ENCODE results near the gene LINGO1. TPM values are rescaled to one million over a fixed set of nuclear protein-coding genes. Genes with fewer than 3 reads are reported as not detected.

LINGO1 gene
- total RNA-seq, 2 experiments from 2014 or later: not detected

DNA sequence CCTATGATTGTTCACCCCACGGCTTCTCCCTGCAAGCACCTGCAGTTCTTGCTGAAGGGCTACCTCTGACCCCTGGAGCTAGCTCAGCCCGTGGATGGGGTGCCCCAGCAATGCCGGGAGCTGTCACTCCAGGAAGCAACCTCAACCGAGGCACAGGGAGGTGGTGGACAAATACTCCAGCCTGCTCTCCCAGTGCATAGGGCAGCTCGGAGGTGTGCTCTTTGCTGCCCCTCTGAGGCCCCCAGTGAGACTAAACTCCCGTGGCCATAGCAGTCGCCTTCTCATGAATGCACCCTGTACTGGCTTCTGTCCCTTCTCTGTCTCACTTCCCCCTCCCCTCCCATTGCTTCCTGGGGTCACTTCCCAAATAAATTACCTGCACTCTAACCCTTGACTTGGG is 48.5 kb downstream of the LINGO1 start:
- intact Hi-C loops (cut with micrococcal nuclease): no loop called here
- Mint-ChIP-seq H3K27me3 (no peaks in the 10 kb centered on the region), H3K9me3 (no peaks in the 10 kb centered on the region), H3K27ac (no peak overlapping the region), H3K4me1 (ENCODE audit: low read depth) (no peaks in the 10 kb centered on the region), H3K36me3 (ENCODE audit: low read depth) (no peaks in the 10 kb centered on the region), H3K4me3 (no peak overlapping the region)
- ATAC-seq: no peak
- TF ChIP-seq, protein P1, sequence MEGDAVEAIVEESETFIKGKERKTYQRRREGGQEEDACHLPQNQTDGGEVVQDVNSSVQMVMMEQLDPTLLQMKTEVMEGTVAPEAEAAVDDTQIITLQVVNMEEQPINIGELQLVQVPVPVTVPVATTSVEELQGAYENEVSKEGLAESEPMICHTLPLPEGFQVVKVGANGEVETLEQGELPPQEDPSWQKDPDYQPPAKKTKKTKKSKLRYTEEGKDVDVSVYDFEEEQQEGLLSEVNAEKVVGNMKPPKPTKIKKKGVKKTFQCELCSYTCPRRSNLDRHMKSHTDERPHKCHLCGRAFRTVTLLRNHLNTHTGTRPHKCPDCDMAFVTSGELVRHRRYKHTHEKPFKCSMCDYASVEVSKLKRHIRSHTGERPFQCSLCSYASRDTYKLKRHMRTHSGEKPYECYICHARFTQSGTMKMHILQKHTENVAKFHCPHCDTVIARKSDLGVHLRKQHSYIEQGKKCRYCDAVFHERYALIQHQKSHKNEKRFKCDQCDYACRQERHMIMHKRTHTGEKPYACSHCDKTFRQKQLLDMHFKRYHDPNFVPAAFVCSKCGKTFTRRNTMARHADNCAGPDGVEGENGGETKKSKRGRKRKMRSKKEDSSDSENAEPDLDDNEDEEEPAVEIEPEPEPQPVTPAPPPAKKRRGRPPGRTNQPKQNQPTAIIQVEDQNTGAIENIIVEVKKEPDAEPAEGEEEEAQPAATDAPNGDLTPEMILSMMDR (IDR thresholded peaks at IDR 0.05): no peak
- ChIA-PET CTCF (interaction anchor here (0.7 to 1.4 kb wide), 3 partner anchors 9 to 41 kb away, joined by 3 read pairs; no protein-coding TSS in a partner anchor), POLR2A (no interaction called here)
- DNase-seq: no peak

DNA sequence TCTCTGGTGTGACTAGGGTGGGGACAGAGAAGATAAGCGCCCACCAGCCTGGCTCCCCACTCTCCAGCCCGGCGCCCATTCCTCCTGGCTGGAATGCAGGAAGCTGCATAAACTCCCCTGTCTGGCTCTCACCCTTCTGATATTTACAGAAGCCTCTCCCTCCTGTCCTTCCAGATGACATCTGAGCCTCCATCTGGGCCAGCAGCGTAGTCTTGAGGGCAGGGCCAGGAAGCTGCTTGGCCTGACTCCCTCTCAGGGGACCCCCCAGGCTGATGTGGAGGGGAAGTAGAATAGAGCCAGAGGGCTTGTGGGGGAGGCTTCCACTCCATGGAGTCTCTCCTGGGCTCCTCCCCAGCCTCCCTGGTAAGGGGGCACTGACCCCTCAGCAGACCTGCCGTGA is 49.9 kb downstream of the LINGO1 start:
- H3K4me3 Mint-ChIP-seq: no peak overlapping the region
- H3K27ac Mint-ChIP-seq: no peak overlapping the region
- ChIA-PET POLR2A (no interaction called here), CTCF (interaction anchor here (1.4 kb wide), 1 partner anchor 39 kb away, joined by 3 read pairs; no protein-coding TSS in a partner anchor)
- no peaks in the 10 kb centered on the region for H3K36me3 Mint-ChIP-seq (ENCODE audit: low read depth)
- DNase-seq (no peak), ATAC-seq (no peak)
- no peaks in the 10 kb centered on the region for H3K4me1 Mint-ChIP-seq (ENCODE audit: low read depth)
- H3K9me3 Mint-ChIP-seq: no peaks in the 10 kb centered on the region
- TF ChIP-seq, protein P1 (IDR thresholded peaks at IDR 0.05): no peak
- intact Hi-C loops (cut with micrococcal nuclease): no loop called here
- no peaks in the 10 kb centered on the region for H3K27me3 Mint-ChIP-seq

DNA sequence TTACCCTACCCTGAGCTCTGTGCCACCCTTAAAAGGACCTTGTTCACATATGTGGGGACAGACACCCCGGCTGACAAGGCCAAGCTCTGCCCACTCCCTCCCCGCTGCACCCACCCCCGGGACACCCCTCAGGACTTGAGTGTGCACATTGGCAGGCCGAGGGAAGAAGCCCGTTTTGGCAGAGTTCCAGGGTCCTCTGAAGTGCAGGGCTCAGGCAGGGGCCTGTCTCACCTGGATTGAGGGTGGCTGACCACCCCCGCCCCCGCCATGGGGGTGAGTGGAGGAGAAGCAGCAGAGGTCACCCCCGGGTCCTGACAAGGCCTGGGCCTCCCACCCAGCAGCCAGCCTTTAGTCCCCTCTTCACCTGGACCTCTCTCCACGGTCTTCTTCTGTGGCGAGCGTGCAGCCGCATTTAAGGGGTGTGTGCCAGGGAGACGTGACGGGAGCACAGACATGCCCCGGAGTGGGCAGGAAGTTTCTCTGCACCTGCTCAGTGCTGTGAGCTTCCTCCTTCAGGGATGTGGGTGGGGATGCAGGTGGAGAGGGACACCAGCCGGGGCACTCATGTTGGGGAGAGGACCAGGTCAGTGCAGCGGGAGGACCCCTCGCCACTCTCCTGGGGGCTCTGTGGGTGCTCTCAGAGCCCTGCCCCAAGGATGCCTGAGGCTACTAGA is 50.7 kb downstream of the LINGO1 start:
- Mint-ChIP-seq H3K36me3 (ENCODE audit: low read depth) (no peaks in the 10 kb centered on the region), H3K4me1 (ENCODE audit: low read depth) (no peaks in the 10 kb centered on the region), H3K27me3 (no peaks in the 10 kb centered on the region), H3K9me3 (no peaks in the 10 kb centered on the region), H3K4me3 (no peak overlapping the region), H3K27ac (no peak overlapping the region)
- intact Hi-C loops (cut with micrococcal nuclease): no loop called here
- ChIA-PET CTCF (no interaction called here), POLR2A (no interaction called here)
- TF ChIP-seq, protein P1 (IDR thresholded peaks at IDR 0.05): no peak
- ATAC-seq: no peak
- DNase-seq: no peak

DNA sequence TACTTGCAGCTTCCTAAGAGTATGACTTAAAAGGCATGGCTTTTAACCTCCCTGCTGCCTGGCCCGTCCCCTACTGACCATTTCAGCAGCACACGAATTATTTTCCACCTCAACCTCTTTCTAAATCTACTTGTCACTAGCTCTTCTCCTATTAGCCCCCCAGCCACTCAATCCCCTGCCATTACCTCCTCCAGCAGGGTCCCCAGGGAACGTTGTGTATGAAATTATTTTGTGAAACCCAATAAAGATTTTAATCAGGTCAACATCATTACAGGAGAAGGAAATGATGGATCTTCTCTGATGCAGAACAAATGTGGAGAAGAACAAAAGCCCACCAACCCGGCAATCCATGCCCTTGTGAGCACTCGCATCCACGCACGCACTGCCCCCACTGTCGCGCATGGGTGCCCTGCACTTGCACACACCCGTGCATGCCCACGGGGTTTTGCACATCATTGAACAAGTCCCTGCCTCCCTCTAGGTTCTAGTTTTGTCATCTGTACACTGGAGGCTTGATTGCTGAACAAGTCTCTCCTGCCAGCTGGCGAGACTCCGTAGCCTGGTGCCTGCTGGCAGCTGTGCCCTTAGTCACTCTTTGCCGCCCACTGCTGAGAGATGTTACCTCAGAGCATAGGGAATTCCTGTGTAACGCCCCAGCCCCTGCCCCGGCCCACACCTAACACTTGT is 51.6 kb downstream of the LINGO1 start:
- ChIA-PET CTCF (interaction anchor here (0.8 kb wide), 1 partner anchor 38 kb away, joined by 3 read pairs; no protein-coding TSS in a partner anchor), POLR2A (no interaction called here)
- H3K36me3 Mint-ChIP-seq (ENCODE audit: low read depth): no peaks in the 10 kb centered on the region
- no peaks in the 10 kb centered on the region for H3K9me3 Mint-ChIP-seq
- DNase-seq: no peak
- H3K4me3 Mint-ChIP-seq: no peak overlapping the region
- intact Hi-C loops (cut with micrococcal nuclease): no loop called here
- TF ChIP-seq, protein P1 (IDR thresholded peaks at IDR 0.05): no peak
- no peaks in the 10 kb centered on the region for H3K4me1 Mint-ChIP-seq (ENCODE audit: low read depth)
- no peak overlapping the region for H3K27ac Mint-ChIP-seq
- no peaks in the 10 kb centered on the region for H3K27me3 Mint-ChIP-seq
- no peak for ATAC-seq

DNA sequence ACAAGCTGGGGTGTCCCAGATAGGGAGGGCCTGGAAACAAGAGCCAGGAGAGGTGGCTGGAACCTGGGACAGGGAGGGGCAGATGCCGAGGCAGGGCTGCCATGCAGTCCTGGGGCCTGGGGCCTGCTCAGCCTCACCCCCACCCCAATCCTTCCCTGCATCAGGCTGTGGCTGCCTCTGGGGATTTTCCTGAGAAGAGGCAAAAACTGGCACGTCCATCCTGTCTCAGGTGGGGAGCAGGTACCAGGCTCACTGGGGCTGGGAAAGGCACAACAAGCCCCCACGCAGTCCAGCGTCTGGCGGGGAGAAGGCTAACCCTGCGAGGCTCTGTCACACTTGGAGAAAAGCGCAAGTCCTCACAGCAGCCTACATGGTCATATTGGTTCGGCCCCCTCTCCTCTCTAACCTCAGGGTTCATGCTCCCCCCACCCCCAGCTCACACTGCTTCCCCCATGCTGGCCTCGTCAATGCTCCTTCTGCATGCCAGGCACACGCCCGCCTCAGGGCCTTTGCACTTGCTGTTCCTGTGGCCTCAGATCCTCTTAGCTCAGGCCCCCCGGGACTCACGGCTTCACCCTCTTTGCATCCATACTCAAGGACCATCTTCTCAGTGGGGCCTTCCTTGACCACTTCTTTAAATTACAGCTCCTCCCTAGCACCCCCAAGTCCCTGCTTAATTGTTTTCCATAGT is 53.1 kb downstream of the LINGO1 start:
- H3K4me1 Mint-ChIP-seq (ENCODE audit: low read depth): no peaks in the 10 kb centered on the region
- ChIA-PET CTCF (interaction anchor here (0.7 kb wide), 1 partner anchor 36 kb away, joined by 3 read pairs; no protein-coding TSS in a partner anchor), POLR2A (no interaction called here)
- no peak for DNase-seq
- H3K36me3 Mint-ChIP-seq (ENCODE audit: low read depth): no peaks in the 10 kb centered on the region
- H3K9me3 Mint-ChIP-seq: no peaks in the 10 kb centered on the region
- H3K27ac Mint-ChIP-seq: no peak overlapping the region
- no peak for ATAC-seq
- H3K27me3 Mint-ChIP-seq: no peaks in the 10 kb centered on the region
- intact Hi-C loops (cut with micrococcal nuclease): no loop called here
- no peak overlapping the region for H3K4me3 Mint-ChIP-seq
- TF ChIP-seq, protein P1 (IDR thresholded peaks at IDR 0.05): no peak

All from activated CD8-positive, alpha-beta T cell treated with anti-CD3 and anti-CD28 coated beads for 36 hours (primary cell).